ENCODE results near the gene TMEM248. TPM values are rescaled to one million over a fixed set of nuclear protein-coding genes. Genes with fewer than 3 reads are reported as not detected.
A peak's percentile ranks its signal among the peaks of the same experiment; 100 is the strongest.
"Not testable (repeated sequence)": the region's sequence is repeated elsewhere in the genome, so short reads cannot be mapped to it uniquely, and the experiment has no call there.

The TMEM248 gene, protein sequence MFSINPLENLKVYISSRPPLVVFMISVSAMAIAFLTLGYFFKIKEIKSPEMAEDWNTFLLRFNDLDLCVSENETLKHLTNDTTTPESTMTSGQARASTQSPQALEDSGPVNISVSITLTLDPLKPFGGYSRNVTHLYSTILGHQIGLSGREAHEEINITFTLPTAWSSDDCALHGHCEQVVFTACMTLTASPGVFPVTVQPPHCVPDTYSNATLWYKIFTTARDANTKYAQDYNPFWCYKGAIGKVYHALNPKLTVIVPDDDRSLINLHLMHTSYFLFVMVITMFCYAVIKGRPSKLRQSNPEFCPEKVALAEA
- total RNA-seq, result 133 TPM

DNA sequence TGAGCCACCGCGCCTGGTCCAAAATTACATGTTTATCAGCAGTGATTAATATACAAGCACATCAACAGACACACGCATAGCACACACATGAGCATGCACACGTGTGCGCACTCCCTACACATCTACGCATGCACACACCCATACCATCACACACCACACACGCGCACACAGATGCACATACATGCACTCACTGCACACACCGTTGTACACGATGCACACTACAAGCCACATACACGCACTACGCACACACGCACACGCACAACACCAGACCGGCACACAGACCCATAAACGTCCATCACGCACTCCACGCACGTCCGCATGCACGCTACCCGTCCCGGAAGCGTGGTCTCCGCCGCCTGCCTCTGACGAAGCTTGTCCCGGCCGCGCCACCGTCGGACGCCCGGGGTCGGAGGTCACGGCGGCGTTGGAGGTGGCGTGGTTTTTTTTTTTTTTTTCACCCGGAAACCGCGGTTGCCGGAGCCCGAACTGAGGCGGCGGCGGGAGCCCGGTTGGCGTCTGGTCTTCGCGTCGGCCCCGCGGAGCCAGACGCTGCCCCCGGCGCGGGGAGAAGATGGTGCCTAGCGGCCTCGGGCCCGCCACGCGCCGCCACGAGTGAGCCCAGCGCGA is at the start of gene TMEM248:
Gene TMEM248, plus strand, starts transcription at position 457 of the 627 bp plus-strand sequence. CDS start 20,641 bp downstream, outside the sequence.
- DNase-seq (ENCODE audit: low spot score), result peak; percentile 92

DNA sequence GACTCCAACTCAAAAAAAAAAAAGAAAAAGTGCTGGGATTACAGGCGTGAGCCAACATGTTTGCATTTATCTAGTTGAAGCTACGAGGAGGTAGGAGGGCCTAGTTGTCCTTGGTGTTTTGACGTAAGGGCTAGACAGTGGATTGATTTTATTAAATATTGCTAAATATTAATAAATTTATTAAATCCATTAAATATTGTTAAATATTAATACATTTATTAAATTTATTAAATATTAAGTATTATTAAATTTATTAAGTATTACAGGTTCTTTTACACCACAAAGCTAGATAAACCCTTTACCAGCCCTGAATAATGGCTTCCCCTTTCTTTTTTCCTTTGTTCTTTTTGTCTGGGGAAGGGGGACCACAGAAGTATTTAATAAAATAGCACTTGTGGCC is 47.5 kb upstream of the TMEM248 start:
- no peak for DNase-seq (ENCODE audit: low spot score)

DNA sequence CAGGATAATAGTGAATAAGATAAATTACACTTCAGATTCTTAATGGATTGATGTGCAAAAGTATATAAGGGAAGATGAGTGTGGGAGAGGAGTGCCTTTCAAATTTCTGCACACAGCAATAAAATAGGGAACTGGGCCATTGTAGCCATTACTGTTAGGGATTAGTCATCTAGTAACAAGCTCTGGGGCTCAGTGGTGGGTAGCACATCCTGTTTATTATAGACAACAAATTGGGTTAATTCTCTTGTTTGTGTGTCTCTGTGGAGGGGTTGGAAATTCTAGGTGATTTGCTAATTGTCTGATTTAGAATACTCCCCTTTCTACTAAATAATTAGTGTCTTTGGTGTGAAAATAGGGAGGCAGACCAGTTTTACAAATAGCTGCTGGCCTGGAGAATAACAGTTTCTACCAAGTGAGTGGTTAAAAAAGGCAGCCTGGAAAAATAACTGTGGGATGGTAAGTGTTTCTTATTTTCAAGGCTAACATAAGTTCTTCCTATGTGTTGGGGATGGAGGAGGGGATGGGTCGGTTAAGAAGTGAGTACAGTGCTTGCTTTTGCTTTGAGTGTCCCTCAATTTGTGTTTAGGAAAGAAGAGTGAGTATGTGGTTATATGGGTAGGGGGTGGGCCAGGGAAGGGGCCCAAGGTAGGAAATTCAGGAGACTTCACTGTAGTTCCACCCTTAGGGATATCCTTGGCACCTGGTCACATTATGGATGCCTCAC is 43.3 kb upstream of the TMEM248 start:
- DNase-seq (ENCODE audit: low spot score), result no peak

DNA sequence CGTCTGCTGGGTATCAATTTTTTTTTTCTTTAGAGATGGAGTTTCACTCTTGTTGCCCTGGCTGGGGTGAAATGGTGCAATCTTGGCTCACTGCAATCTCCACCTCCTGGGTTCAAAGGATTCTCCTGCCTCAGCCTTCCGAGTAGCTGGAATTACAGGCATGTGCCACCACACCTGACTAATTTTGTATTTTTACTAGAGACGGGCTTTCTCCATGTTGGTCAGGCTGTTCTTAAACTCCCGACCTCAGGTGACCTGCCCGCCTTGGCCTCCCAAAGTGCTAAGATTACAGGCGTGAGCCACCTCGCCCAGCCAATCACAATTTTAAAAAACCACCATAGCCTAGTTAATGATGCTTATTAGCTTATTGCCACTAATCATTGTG is 42.7 kb upstream of the TMEM248 start:
- not testable (repeated sequence) for DNase-seq (ENCODE audit: low spot score)

DNA sequence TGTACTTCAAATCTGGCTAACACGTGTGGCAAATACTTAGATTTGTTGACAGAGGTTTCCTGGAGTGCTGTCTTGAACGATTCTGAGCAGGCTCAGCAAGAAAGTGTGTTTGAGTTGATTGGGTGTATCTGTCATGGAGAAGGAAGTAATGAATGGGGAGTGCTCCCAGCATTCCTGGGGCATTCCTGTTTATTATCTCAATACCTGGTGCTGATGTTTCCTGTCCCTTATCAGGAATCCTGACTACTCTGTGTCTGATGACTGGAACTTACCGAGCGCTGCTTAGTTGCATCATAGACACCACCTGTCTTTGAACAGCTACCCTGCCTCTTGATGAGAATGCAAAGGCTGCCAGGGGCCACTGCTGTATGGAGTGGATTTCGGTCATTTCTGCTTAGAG is 41.0 kb upstream of the TMEM248 start:
- DNase-seq (ENCODE audit: low spot score), result no peak

DNA sequence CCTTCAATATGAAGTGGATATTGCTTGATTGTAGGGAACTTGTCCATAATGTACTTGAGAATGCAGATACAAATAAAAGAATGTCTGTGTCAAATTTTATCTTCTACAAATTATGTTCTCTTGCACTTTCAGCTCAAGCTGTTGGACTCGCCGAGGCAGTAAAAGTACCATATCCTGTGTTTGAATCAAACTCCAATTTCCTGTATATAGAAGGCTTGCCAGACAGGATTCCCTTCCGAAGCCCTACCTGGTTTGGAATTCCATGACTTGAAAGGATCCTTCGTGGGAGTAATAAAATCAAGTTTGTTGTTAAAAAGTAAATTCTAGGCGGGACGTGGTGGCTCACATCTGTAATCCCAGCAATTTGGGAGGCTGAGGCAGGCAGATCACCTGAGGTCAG is 40.4 kb upstream of the TMEM248 start:
- not testable (repeated sequence) for DNase-seq (ENCODE audit: low spot score)

DNA sequence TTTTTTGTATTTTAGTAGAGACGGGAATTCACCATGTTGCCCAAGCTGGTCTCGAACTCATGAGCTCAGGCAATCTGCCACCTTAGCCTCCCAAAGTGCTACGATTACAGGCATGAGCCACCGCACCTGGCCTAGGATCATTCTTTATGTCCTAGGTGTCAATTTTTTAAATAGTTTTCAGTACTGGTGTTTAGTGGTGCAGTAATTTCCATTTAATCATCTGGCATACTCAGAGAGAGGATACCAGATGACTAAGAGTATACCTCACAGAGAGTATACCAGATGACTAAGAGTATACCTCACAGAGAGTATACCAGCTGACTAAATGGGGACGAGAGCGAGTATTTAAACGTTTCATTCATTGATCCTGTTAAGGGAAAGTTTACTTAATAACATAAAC is 37.3 kb upstream of the TMEM248 start:
- no peak for DNase-seq (ENCODE audit: low spot score)

DNA sequence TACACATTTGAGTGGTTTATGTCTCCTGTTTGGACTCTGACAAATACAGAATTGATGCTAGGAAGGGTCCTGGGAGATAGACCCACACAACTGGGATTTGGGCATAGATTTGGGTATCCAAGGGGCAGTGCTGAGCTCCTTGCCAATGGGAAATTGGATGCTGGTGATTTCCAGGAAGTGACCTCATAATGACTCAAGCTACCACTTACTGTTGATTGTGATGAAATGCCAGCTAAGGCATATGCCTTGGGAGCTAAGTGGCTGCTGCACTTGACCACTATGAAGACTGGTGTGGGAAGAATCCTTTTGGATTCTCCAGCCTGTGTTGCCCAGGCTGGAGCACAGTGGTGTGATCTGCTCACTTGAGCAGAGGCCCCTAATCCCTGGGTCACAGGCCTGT is 36.5 kb upstream of the TMEM248 start:
- not testable (repeated sequence) for DNase-seq (ENCODE audit: low spot score)

DNA sequence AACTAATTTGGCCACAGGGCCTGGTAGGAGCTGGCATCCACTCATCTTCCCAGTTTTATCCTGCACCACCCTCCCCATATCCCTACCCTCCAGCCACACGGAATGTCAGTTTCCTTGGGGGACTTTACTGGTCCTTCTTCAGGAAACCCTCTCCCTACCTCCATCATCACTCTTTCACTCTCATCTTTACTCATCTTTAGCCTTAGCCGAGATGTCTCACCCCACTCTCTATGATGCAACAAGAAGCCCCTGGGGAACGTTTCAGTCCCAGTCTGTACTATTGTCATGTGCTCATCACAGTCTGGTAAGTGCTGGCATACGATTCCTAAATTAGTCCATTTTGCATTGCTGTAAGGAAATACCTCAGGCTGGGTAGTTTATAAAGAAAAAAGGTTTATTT is 34.9 kb upstream of the TMEM248 start:
- no peak for DNase-seq (ENCODE audit: low spot score)

DNA sequence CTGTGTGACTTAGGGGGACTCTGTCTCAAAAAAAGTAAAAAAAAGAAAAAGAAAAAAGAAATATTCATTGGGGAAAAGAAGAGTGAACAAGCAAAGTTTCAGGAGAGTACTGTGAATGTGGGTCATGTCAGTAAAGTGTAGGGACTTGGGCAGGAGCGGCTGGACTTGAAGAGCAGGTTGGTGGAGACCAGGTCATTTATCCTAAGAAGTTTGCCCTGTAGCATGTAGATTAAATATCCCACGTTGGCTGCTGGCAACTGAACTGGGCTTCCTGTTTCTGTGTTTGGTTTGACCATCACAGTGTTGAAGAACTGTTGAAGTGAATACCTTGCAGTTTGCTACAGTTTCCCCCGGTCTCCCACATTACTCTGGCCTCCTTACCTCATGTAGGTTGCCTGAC is 32.8 kb upstream of the TMEM248 start:
- DNase-seq (ENCODE audit: low spot score), result not testable (repeated sequence)

DNA sequence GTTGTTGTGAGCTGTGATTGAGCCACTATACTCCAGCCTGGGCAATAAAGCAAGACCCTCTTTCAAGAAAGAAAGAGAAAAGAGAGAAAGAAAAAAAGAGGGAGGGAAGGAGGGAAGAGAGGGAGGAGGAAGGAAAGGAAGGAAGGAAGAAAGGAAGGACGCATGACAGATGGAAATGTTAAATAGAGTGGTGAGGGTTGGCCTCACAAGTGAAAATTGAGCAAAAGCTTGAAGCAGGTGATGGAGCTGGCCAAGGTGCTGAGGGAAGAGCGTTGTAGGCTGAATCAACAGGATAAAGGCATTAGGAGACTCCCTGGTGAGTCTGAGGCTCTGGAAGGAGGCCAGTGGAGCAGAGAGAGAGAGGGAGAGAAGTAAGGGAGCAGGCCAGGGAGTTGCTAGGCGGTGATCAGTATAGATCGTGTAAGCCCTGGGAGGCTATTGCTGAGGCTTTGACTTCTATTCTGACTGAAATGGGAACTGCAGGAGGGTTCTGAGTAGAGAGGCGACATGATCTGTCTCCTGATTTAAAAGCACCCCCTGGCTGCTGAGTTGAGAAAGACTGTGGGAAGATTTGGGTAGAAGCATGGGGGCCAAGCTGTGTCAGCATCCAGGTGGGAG is 26.5 kb upstream of the TMEM248 start:
- no peak for DNase-seq (ENCODE audit: low spot score)

DNA sequence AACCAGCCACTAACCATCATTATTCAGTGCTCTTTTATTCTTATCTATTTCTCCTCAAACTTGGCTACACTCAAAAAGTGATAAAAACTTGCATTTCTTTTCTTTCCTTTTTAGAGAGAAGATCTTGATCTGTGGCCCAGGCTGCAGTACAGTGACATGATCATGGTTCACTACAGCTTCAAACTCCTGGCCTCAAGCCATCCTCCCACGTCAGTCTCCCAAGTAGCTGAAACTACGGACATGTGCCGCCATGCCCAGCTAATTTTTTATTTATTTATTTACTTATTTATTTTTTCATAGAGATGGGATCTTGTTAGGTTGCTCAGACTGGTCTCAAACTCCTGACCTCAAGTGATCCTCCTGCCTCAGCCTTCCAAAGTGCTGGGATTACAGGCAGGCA is 24.6 kb upstream of the TMEM248 start:
- no peak for DNase-seq (ENCODE audit: low spot score)

DNA sequence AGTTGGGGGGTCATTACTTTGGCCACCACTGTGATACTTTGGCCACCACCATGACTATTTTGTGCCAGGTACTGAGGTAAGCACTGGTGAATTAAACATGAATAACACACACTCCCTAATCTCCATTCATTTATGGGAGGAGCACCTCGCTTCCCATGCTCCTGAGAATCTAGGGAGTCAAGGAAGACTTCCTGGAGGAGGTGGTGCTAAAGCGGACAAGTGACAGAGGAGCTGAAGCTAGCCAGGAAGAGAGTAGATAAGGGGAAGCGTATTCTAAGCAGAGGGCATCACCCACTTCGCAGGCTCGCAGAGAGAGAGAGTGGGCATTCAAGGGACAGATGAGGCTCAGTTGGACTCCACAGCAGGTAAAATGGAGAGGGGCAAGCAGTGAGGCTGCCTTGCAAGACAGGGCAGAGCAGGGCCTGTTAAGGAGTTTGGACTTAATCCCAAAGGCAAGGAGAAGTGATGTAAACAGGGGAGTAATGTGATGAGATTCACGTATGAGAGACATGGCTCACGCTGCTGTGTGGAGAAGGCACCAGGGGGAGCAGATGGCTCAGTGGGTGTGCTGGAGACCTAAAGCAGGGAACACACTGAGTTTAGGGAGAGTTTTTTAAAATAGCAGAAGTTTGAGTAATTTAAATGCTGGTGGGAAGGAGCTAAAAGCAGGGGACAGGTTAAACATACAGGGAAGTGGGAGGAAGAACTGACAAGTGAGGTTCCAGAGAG is 21.3 kb upstream of the TMEM248 start:
- DNase-seq (ENCODE audit: low spot score), result no peak

DNA sequence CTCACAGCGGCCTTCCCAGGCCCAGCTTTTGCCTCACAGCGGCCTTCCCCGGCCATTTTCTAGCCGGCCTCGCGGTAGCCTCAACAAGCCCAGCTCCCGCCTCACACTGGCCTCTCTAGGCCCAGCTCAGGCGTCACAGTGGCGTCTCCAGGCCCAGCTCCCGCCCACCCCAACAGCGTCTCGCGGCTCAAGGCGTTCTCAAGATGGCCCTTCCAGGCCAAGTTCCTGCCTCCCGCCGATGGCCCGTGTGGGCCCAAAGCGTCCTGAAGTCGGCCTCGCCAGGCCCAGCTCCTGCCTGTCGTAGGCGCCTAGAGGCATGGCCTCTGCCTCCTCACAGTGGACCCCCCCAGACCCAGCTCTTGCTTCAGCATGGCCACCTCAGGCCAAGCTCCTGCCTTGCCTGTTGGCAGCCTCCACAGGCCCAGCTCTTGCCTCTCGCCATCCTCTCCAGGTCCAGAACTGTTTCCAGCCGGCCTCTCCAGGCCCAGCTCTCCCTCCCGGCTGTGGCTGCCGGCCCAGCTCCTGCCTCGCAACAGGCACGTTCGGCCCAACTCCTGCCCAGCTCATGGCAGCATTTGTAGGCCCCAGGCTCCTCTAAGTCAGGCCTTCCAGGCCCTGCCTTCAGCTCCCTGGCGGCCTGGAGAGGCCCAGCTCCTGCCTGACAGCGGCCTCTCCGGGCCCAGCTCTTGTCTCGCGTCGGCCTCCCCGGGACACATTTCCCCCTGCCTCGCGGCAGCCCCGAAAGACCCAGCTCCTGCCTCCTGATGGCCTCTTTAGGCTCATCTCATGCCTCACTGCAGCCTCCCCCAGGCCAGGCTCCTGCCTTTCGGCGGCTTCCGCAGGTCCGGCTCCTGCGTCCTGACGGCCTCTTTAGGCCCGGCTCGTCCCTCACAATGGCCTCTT is 18.8 kb upstream of the TMEM248 start:
- no peak for DNase-seq (ENCODE audit: low spot score)

DNA sequence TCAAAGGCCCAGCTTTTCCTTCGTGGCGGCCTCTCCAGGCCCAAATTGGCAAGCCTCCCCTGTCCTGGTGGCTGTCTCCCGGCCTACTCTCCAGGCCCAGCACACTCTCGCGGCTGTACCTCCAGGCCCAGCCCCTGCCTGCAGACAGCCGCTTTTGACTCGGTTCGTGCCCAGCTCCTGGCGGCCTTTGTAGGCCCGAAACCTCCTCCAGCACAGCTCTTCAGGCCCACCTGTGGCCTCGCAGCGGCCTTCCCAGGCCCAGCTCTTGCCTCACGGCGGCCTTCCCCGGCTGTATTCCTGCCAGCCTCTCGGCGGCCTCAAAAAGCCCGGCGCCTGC is 18.2 kb upstream of the TMEM248 start:
- no peak for DNase-seq (ENCODE audit: low spot score)

DNA sequence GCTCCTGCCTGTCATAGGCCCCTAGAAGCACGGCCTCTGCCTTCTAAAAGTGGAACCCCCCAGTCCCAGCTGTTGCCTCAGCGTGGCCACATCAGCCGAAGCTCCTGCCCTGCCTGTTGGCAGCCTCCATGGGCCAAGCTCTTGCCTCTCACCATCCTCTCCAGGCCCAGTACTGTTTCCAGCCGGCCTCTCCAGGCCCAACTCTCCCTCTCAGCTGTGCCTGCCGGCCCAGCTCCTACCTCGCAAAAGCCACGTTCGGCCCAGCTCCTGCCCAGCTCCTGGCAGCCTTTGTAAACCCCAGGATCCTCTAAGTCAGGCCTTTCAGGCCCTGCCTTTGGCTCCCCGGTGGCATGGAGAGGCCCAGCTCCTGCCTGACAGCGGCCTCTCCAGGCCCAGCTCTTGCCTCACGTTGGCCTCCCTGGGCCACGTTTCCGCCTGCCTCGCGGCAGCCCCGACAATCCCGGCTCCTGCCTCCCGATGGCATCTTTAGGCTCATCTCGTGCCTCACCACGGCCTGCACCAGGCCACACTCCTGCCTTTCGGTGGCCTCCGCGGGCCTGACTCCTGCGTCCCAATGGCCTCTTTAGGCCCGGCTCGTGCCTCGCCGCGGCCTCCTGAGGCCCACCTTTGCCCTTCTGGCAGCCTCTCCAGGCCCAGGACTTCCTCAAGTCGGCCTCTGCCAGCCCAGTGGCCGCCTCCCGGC is 17.5 kb upstream of the TMEM248 start:
- no peak for DNase-seq (ENCODE audit: low spot score)

DNA sequence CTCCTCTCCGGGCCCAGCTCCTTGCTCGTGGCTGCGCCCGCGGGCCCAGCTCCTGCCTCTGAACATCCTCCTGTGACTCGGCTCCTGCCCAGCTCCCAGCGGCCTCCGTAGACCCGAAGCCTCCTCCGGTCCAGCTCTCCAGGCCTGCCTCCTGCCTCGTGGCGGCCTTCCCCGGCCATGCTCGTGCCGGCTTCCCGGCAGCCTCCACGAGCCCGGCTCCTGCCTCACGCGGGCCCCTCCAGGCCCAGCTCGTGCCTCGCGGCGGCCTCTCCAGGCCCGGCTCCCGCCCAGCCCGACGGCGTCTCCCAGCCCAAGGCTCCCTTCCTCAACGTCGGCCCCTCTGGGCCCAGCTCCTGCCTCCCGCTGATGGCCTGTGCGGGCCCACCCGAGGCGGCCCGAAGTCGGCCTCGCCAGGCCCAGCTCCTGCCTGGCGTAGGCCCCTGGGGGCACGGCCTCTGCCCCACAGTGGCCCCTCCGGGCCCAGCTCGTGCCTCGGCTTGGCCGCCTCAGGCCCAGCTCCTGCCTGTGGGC is 16.9 kb upstream of the TMEM248 start:
- no peak for DNase-seq (ENCODE audit: low spot score)

DNA sequence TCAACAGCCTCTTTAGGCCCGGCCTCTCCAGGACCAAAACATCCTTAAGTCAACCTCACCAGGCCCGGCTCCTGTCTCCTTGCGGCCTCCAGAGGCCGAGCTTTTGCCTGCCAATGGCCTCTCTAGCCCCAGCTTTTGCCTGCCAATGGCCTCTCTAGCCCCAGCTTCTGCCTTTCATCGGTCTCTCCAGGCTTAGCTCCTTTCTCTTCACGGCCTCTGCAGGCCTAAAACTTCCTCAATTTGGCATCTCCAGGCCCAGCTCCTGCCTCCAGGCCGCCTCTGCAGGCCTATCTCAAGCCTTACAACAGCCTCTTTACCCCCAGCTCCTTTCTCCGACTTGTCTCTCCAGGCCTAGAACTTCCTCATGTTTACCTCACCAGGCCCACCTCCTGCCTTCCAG is 15.7 kb upstream of the TMEM248 start:
- DNase-seq (ENCODE audit: low spot score), result no peak

DNA sequence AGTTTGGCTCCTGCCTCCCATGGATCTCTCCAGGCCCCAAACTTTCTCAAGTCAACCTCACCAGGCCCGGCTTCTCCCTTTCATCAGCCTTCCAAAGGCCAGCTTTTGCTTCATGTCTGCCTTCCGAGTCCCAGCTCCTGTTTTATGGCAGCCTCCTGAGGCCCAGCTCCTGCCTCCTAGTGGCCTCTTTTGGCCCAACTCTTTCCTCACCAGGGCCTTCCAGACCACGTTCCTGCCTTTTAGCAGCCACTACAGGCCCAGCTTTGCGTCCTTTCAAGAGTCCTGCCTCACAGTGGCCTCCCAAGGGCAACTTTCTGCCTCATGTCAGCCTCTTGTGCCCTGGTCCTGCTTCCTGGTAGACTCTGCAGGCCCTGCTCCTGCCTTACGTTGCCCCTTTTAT is 15.3 kb upstream of the TMEM248 start:
- DNase-seq (ENCODE audit: low spot score), result no peak

DNA sequence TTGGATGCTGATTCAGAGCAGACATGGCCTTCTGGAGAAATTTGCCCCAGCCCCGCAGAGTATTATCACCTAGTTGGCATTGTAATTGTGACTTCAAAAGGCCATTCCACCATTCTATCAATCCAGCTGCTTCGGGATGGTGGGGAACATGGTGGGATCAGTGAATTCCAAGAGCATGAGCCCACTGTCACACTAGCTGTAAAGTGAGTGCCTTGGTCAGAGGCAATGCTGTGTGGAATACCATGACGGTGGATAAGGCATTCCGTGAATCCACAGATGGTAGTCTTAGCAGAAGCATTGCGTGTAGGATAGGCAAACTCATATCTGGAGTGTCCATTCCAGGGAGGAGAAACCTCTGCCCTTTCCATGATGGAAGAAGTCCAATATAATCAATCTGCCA is 13.3 kb upstream of the TMEM248 start:
- DNase-seq (ENCODE audit: low spot score), result no peak
